GM12873 (cell line): ENCODE measurements around the gene MSANTD1.

Experiments used
- TF ChIP-seq, protein P1 (sequence below): IDR thresholded peaks from 2 replicates; pipeline ENCODE4 v1.5.1; 2012; ENCODE audit warnings: low read depth, mild to moderate bottlenecking, moderate library complexity, low read length, control low read depth; ENCODE audit not compliant: insufficient read depth; ENCODE audit errors: missing control alignments

MSANTD1 gene

DNA sequence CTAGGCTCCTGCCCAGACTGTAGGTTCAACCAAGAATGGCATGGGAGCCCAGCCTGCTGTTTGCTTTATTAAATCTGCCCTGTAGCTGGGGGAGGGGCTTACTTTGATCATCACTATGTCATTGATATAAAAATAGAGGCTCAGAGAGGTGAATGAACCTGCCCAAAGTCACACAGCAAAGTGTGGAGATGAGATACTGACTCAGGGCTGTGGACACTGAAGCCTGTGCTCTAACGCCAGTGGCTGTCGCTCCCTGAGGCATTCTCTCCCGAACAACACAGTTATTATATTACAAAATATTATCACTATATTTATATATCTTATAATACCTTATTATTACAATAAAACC is 3.5 kb downstream of the MSANTD1 start:
- TF ChIP-seq, protein P1, sequence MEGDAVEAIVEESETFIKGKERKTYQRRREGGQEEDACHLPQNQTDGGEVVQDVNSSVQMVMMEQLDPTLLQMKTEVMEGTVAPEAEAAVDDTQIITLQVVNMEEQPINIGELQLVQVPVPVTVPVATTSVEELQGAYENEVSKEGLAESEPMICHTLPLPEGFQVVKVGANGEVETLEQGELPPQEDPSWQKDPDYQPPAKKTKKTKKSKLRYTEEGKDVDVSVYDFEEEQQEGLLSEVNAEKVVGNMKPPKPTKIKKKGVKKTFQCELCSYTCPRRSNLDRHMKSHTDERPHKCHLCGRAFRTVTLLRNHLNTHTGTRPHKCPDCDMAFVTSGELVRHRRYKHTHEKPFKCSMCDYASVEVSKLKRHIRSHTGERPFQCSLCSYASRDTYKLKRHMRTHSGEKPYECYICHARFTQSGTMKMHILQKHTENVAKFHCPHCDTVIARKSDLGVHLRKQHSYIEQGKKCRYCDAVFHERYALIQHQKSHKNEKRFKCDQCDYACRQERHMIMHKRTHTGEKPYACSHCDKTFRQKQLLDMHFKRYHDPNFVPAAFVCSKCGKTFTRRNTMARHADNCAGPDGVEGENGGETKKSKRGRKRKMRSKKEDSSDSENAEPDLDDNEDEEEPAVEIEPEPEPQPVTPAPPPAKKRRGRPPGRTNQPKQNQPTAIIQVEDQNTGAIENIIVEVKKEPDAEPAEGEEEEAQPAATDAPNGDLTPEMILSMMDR = no peak

DNA sequence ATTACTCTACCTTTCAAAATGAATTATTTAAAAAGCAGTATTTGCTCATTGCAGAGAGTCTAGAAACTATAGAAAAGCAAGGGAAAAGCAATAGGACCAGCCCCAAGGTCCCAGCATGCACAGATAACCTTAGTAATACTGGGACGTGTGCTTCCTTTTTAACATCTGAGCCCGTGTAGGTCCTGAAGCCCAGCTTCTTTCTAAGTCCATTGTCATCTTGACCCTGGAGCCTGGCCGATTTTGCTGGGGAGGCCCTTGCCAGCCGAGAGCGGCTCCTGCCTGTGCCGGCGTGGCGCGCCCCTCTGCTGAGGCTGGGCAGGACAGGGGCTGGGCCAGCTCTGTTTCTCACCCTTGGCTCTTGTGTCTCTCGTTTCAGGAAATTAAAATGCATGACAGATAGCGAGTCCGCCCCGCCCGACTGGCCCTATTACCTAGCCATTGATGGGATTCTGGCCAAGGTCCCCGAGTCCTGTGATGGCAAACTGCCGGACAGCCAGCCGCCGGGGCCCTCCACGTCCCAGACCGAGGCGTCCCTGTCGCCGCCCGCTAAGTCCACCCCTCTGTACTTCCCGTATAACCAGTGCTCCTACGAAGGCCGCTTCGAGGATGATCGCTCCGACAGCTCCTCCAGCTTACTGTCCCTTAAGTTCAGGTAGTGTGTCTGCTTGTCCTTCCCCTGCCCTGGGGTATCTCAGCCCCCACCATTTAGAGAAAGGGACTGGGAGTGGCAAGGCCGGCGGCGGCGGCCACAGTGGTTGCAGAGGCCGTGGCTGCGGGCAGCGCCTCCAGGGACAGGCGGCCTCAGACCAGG is 4.1 kb downstream of the MSANTD1 start:
- TF ChIP-seq, protein P1 = no peak

DNA sequence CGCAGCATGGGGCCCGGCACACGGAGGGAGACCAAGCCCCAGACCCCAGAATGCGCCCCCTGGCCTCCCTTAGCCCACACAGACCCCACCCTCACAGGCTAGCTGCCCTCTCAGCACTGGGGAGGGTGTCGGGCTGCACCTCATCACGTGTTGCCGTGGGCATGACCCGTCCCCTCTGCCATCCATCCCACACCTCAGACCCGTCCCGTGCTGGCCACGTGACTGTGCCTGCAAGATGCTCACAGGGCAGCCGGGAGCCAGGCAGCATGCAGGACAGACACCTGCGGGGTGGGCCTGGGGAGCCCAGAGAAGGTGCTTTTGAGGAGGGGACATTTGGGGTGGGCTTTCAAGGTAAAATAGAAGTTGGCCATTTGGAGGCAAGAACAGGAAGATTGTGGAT is 4.8 kb downstream of the MSANTD1 start:
- TF ChIP-seq, protein P1 = no peak

DNA sequence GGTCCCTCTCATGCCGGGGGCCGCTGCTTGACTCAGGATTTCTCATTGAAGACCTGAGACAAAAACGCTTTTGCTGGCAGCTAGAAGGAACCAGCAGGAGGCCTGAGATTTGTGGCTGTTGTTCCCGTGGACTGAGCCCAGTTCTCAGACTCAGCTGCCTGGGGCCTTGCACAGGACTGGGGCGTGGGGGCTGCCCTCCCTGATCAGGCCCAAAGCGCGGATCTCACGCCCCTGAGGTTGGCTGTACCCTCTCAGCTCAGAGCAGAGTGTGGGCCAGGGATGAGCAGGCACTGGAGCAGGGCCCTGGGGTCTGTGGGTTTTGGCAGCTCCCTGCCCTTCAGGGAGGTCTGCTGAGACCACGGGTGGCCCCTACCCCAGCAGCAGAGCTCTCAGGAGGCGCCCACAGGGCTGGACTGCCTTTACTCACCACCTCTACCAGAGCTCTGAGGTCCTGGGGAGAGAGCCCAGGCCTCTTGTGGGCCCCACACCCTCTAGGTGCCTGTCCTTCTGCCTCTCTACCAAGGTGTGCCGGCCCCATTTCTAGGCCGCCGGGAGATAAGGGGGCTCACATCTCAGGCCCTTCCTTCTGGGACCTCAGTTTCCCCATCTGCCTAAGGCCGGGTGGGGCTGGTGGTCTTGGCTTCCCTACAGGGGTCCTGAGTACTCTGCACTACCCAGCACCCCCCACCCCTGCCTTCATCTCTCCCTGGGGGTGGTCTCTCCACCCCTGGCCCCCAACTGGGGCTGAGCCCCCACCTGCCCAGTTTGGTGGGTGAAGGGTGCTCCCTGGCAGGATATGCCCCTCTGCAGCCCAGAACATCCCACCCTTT is 5.6 kb downstream of the MSANTD1 start:
- TF ChIP-seq, protein P1 = no peak

DNA sequence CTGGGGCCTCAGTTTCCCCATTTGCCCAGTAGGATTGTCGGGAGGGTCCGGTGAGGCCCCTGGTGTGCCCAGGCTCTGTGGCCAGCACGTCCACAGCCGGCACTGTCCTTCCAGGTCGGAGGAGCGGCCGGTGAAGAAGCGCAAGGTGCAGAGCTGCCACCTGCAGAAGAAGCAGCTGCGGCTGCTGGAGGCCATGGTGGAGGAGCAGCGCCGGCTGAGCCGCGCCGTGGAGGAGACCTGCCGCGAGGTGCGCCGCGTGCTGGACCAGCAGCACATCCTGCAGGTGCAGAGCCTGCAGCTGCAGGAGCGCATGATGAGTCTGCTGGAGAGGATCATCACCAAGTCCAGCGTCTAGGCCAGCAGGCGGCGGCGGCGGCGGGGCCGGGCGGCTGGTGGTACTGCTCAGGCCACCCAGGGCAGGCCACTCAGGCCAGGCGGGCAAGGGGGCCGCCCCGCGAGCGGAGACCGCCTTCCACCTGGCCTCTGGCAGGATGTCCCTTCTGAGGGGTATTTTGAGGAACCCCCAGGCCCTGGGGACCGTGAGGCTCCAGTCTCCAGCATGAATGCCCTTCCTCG is 6.7 kb downstream of the MSANTD1 start:
- TF ChIP-seq, protein P1 = no peak

DNA sequence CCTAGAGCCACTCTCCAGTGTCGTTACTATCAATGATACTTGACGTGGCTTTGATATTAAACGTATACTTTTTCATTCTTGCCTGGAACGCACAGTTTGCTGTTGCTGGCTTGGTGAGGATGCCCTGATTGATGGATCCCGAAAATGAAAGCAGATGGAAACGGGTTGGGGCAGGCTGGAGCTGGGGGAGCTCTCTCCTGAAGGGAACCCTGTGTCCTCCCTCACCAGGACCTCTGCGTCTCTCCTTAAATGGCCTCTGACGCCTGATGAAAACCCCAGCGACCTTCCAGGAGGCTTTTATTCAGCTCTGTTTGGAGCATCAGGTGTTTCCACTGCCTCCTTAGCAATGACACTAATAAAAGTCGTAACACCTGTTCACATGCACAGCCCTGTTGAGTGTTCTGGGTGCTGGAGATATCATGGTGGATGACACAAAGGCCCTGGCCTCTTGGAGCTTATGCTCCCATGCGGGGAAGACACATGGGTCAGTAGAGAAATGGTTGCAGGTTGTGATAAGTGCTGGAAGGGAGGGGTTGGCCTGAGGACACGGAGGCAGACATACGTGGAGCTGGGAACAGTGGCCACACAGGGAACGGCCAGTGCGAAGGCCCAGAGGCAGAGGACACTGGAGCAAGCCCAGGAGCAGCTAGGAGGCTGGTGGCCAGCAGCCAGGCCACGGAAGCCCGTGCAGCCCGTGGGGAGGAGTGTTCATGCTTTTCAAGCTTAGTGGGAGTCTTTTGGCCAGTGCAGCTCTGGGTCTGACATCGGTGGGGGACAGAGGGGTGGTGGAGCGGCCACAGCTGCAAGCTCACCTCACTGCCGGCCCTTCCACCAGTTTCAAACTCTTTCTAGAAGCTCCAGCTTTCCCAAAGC is 7.5 kb downstream of the MSANTD1 start:
- TF ChIP-seq, protein P1 = no peak

DNA sequence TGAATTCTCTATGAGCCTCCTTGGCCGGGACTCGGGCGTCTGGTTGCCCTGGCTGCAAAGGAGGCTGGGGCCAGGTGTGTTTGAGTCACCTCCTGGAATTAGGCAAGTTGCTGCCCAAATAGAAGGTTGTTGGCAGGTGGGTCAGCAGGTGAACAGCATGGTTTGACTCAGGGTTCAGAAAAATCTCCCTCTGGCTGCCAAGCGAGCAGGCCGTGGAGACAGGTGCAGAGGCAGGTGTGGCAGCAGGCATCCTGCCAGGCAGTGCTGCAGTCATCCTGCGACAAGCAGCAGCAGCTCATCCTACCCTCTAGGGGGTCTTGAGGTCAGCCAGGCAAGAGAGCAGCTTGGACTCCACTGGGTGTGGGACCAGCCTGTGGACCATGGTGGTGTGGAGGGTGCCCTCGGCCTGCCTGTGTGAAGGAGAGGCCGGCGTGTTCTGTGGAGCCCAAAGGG is 8.2 kb downstream of the MSANTD1 start:
- TF ChIP-seq, protein P1 = no peak
